ENCODE results near the gene DLX5.

GRCh38 chr7:97015279-97015678 is 9.4 kb downstream of the DLX5 start:
- no peak for TF ChIP-seq YY1 (IDR thresholded peaks at IDR 0.05; ENCODE audit: insufficient read depth, insufficient read length)
- no peak for TF ChIP-seq ZNF274 (IDR thresholded peaks at IDR 0.05; ENCODE audit: low read depth, low read length)
